Activated CD4-positive, alpha-beta memory T cell treated with anti-CD3 and anti-CD28 coated beads for 36 hours (primary cell): ENCODE data around the gene FOXJ2. TPM values are rescaled to one million over a fixed set of nuclear protein-coding genes. Genes with fewer than 3 reads are reported as not detected.
A peak's percentile ranks its signal among the peaks of the same experiment; 100 is the strongest.
"Not testable (repeated sequence)": the region's sequence is repeated elsewhere in the genome, so short reads cannot be mapped to it uniquely, and the experiment has no call there.

Experiments
- CTCF ChIA-PET: fragments of 350-600 bp; sonication (Branson Sonifier 250); formaldehyde crosslinking; loops from one replicate; lab custom pipeline; 2021; ENCODE audit warnings: antibody characterized with exemption, inconsistent platforms; lab: Charles Lee
- POLR2A ChIA-PET: fragments of 350-600 bp; sonication (Branson Sonifier 250); formaldehyde crosslinking; loops from one replicate; lab custom pipeline; 2021; ENCODE audit warnings: antibody characterized with exemption; lab: Charles Lee
- DNase-seq: peaks from one replicate; pipeline ENCODE4 v3.0.0-alpha.2; 2020
- H3K27ac Mint-ChIP-seq: one replicate; pipeline ENCODE4 v1.8.0; 2021; ENCODE audit warnings: mixed read lengths
- H3K27me3 Mint-ChIP-seq: one replicate; pipeline ENCODE4 v1.8.0; 2021; ENCODE audit warnings: mixed read lengths
- H3K36me3 Mint-ChIP-seq: one replicate; pipeline ENCODE4 v1.8.0; 2021; ENCODE audit warnings: mixed read lengths
- H3K4me1 Mint-ChIP-seq: one replicate; pipeline ENCODE4 v1.8.0; 2021; ENCODE audit warnings: low read depth, mixed read lengths
- H3K4me3 Mint-ChIP-seq: one replicate; pipeline ENCODE4 v1.8.0; 2021; ENCODE audit warnings: mild to moderate bottlenecking, mixed read lengths
- H3K9me3 Mint-ChIP-seq: one replicate; pipeline ENCODE4 v1.8.0; 2021; ENCODE audit warnings: mixed read lengths
- intact Hi-C: fragments of 100-400 bp; cut with micrococcal nuclease; formaldehyde crosslinking; loops from one replicate; pipeline ENCODE4 v1.15.1; 2023
- total RNA-seq, 2 experiments: library from RNA; stranded (reverse); gene quantifications; one replicate each; pipeline ENCODE4 v1.2.3, GENCODE V29; 2021

Gene FOXJ2
- total RNA-seq = 10 to 100 TPM; 16.7 to 17.1 TPM

DNA sequence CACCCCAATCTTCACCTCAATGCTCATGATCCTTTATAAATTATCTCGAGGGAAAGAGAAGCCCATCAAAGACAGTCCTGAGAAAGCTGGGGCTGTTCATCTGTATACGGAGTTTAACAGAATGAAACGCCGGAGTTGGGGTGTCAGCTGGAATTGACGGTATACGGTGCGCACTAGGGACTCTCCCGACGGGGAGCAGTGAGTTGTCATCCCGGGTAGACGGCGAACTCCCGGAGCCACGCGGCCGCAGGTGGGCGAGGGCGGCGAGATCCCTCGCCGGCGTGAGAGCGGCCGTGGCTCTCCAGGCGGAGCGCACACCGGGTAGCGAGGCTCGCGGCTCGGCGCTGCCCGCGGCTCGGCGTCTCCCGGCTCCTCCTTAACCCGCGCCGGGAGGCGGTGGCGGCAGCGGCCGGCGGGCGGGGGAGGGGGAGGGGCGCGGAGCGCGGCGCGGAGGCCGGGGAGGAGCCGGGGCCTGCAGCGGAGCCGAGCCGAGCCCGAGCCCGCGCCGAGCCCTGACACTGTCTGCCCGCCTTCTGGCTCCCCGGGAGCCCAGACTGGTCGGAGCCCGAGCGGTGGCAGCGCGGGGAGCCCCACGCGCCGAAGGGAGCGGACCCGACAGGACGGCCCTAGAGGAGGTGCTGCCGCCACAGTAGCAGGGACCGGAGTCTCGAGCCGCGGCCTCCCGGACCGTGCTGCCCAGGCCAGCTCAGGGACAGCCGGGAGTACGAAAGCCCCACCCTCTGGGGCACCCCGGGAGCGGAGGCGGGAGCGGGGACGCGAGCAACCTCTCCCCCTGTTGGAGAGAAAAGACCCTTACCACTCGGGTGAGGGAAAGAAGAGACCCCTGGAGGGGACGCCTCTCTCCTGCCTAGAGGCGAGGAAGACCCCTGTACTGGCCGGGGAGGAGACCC is at the start of gene FOXJ2:
TSS of gene FOXJ2 (plus strand) at position 475 of the 911 bp plus-strand sequence. CDS start 7,117 bp downstream, outside the sequence.
- H3K27ac Mint-ChIP-seq = peak within 1 kb of the TSS; percentile 88
- ChIA-PET POLR2A (interaction anchor here (1.0 to 1.6 kb wide), 4 partner anchors 49 to 99 kb away, joined by 3 to 5 read pairs (median 4); partner anchors contain the start of genes NECAP1 and SLC2A3), CTCF (interaction anchor here (0.5 to 2.6 kb wide), 7 partner anchors 12 to 99 kb away, joined by 3 to 13 read pairs (median 8); no protein-coding TSS in a partner anchor)
- intact Hi-C loops = no loop called here
- peak within 1 kb of the TSS; percentile 84 for H3K4me3 Mint-ChIP-seq
- no peaks in the 10 kb centered on the region for H3K9me3 Mint-ChIP-seq
- no peaks in the 10 kb centered on the region for H3K27me3 Mint-ChIP-seq
- peaks cover 2% of the 10 kb centered on the region for H3K36me3 Mint-ChIP-seq
- H3K4me1 Mint-ChIP-seq = peaks cover 51% of the 10 kb centered on the region
- DNase-seq = peak; percentile 83

DNA sequence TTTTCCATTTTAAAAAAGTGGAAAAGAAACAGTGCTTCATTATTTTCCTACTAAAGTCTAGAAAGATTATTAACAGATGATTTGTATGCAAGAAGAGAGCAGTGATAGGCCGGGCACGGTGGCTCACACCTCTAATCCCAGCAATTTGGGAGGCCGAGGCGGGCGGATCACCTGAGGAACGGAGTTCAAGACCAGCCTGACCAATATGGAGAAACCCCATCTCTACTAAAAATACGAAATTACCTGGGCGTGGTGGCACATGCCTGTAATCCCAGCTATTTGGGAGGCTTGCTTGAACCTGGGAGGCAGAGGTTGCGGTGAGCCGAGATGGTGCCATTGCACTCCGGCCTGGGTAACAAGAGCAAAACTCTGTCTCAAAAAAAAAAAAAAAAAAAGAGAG is 49.5 kb upstream of the FOXJ2 start:
- H3K4me1 Mint-ChIP-seq, intact Hi-C loops, DNase-seq, H3K36me3 Mint-ChIP-seq, CTCF ChIA-PET, H3K27ac Mint-ChIP-seq, H3K4me3 Mint-ChIP-seq, POLR2A ChIA-PET, H3K9me3 Mint-ChIP-seq, H3K27me3 Mint-ChIP-seq: not testable (repeated sequence)

DNA sequence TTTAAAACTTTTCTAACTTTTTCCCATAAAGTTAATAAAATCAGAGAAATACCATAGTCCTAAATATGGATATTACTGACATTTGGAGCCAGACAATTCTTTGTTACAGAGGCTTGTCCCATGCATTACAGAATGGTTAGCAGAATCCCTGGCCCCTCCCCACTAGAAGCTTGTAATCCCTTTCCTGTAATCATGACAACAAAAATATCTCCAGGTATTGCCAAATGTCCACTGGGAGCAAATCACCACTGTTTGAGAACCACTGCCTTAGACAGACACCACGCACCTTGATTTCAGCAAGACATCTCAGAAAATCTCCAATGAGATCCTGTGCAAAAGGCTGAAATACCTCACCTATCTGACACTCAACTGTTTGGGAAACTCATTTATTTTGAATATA is 49.1 kb upstream of the FOXJ2 start:
- H3K36me3 Mint-ChIP-seq, DNase-seq, H3K9me3 Mint-ChIP-seq, CTCF ChIA-PET, H3K27ac Mint-ChIP-seq, H3K4me1 Mint-ChIP-seq, H3K27me3 Mint-ChIP-seq, intact Hi-C loops, H3K4me3 Mint-ChIP-seq: not testable (repeated sequence)
- POLR2A ChIA-PET = interaction anchor here (0.7 kb wide), 1 partner anchor 13 kb away, joined by 3 read pairs; no protein-coding TSS in a partner anchor

DNA sequence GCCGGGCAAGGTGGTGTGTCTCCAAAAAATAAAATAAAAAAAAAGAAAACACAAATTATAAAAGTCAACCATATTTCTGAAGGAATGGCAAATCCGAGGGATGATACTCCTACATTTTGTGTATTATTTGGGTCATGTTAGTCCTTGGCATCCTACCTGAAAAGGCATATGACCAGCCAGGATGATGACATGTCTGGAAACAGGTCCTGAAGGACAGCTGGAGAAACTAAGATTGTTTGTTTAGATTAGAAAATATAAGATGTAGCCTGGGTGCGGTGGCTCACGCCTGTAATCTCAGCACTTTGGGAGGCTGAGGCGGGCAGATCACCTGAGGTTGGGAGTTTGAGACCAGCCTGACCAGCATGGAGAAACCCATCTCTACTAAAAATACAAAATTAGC is 47.6 kb upstream of the FOXJ2 start:
- H3K4me1 Mint-ChIP-seq = peaks cover 14% of the 10 kb centered on the region
- no peaks in the 10 kb centered on the region for H3K27me3 Mint-ChIP-seq
- no peak overlapping the region for H3K27ac Mint-ChIP-seq
- DNase-seq = no peak
- POLR2A ChIA-PET = interaction anchor here (6.5 kb wide), 1 partner anchor 14 kb away, joined by 49 read pairs; no protein-coding TSS in a partner anchor
- H3K36me3 Mint-ChIP-seq = no peaks in the 10 kb centered on the region
- no peak overlapping the region for H3K4me3 Mint-ChIP-seq
- H3K9me3 Mint-ChIP-seq = no peaks in the 10 kb centered on the region
- CTCF ChIA-PET = no interaction called here
- intact Hi-C loops = no loop called here

DNA sequence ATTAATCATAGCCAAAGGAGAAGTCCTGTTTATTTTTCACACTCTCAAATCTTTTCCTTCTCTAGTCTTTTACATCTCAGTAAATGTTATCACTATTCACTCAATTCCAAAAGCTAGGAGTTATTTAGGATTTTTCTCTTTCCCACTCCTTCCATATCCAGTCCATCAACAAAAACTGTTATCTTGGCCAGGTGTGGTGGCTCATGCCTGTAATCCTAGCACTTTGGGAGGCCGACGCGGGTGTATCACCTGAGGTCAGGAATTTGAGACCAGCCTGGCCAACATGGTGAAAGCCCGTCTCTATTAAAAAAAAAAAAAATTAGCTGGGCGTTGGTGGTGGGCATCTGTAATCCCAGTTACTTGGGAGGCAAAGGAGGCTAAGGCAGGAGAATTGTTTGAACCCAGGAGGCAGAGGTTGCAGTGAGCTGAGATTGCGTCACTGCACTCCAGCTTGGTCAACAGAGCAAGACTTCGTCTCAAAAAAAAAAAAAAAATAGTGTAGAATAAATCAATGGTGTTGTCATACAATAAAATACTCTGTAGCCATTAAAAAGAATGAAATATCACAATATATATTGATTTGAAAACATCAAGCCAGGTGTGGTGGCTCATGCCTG is 46.6 kb upstream of the FOXJ2 start:
- POLR2A ChIA-PET = interaction anchor here (0.6 to 6.5 kb wide), 3 partner anchors 15 to 61 kb away, joined by 3 to 49 read pairs (median 3); no protein-coding TSS in a partner anchor
- intact Hi-C loops = no loop called here
- no peaks in the 10 kb centered on the region for H3K9me3 Mint-ChIP-seq
- no peaks in the 10 kb centered on the region for H3K27me3 Mint-ChIP-seq
- peaks cover 23% of the 10 kb centered on the region for H3K4me1 Mint-ChIP-seq
- no peak overlapping the region for H3K4me3 Mint-ChIP-seq
- DNase-seq = no peak
- H3K27ac Mint-ChIP-seq = no peak overlapping the region
- CTCF ChIA-PET = interaction anchor here (0.8 kb wide), 1 partner anchor 9 kb away, joined by 3 read pairs; no protein-coding TSS in a partner anchor
- H3K36me3 Mint-ChIP-seq = no peaks in the 10 kb centered on the region

DNA sequence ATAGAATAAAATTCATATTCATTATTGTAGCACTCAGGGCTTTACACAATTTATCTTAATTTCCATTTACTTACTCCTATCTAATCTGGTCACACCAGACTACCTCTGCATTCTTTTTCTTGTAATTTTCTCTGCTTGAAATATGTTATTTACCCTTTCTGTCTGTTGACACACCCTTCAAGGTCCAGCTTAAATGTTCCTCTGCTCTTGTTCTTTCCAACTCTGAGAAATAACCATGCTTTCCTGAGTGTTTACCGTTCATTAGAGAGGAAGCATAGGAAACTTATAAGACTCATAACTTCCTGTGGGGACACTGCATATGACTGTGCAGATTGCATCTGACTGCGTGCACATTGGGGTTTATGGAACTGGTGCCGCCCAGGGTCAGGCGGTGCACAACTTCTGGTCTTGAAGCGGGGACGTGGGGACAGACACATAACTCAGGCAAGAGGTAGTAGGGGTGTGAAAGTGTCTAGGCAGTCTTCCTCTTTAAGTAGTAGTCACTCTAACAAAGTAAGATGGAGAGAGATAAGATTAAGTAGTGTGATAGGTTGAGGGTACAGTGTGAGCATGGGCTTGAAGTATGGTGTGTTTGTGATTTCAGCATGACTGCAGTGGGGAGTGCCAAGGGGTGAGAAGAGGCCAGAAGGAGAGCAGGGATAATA is 42.6 kb upstream of the FOXJ2 start:
- peak; percentile 90 for DNase-seq
- Mint-ChIP-seq H3K4me3 (peak overlapping the region; percentile 44), H3K4me1 (peaks cover 40% of the 10 kb centered on the region), H3K27ac (peak overlapping the region; percentile 87), H3K27me3 (no peaks in the 10 kb centered on the region), H3K9me3 (no peaks in the 10 kb centered on the region), H3K36me3 (no peaks in the 10 kb centered on the region)
- intact Hi-C loops = loop anchor here (1.0 kb wide), 4 partner anchors 19 to 54 kb away; partner anchors contain the start of gene SLC2A3
- POLR2A ChIA-PET = interaction anchor here (1.0 to 6.5 kb wide), 6 partner anchors 19 to 127 kb away, joined by 3 to 65 read pairs (median 4); partner anchors contain the start of gene SLC2A3
- CTCF ChIA-PET = interaction anchor here (1.0 to 3.2 kb wide), 4 partner anchors 19 to 130 kb away, joined by 3 to 42 read pairs (median 6); partner anchors contain the start of gene SLC2A3

DNA sequence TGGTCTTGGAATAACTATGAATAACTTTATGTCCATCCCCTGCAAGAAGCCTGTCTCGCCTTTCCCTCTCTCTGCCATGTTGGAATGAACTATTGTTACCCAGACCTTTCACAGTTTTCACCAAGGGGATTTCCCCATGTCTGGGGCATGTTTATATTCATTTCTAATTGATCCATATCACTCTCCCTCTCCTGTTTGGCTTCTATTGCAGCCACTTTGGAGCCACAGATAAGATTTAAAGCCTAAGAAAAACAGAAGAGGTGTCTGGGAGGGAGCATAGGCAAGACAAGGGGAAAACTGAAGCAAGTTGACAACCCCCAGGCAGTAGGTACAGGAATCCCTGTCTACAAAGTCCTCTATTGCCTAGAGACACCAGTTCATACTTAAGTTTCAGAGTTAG is 41.0 kb upstream of the FOXJ2 start:
- H3K4me1 Mint-ChIP-seq = peaks cover 43% of the 10 kb centered on the region
- ChIA-PET CTCF (interaction anchor here (0.6 to 3.2 kb wide), 4 partner anchors 57 to 132 kb away, joined by 3 to 42 read pairs (median 4); partner anchors contain the start of gene SLC2A3), POLR2A (interaction anchor here (1.4 to 6.5 kb wide), 3 partner anchors 21 to 58 kb away, joined by 5 to 65 read pairs (median 49); partner anchors contain the start of gene SLC2A3)
- H3K36me3 Mint-ChIP-seq = no peaks in the 10 kb centered on the region
- DNase-seq = no peak
- H3K27ac Mint-ChIP-seq = peak overlapping the region; percentile 87
- H3K9me3 Mint-ChIP-seq = no peaks in the 10 kb centered on the region
- H3K27me3 Mint-ChIP-seq = no peaks in the 10 kb centered on the region
- peak overlapping the region; percentile 44 for H3K4me3 Mint-ChIP-seq
- intact Hi-C loops = no loop called here

DNA sequence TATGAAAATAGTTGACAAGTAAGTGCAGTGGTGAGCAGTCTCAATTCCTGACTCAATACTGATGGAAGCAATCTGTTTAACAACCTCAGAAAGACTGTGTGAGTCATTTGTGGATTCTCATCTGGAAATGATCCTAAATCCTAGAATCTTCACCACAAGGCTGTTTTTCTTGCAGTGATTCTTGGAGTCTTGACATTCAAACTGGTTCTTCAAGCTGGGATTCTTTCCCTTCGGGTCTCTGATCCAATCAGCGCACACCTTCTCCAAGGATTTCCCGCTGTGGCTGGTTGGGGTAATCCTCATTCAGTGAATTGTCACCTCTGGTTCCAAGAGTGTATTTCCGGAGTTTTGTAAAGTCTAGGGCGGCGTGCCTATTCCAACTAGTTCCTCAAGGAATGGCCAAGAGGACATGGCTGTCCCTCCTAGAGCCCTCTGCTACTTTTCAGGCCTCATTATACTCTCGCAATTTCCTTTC is 37.7 kb upstream of the FOXJ2 start:
- H3K9me3 Mint-ChIP-seq = peaks cover 10% of the 10 kb centered on the region
- ChIA-PET POLR2A (interaction anchor here (0.9 to 2.9 kb wide), 5 partner anchors 24 to 63 kb away, joined by 3 to 24 read pairs (median 5); partner anchors contain the start of gene SLC2A3), CTCF (interaction anchor here (0.5 to 5.2 kb wide), 12 partner anchors 9 to 164 kb away, joined by 3 to 135 read pairs (median 8); partner anchors contain the start of gene SLC2A3)
- H3K27ac Mint-ChIP-seq = no peak overlapping the region
- H3K27me3 Mint-ChIP-seq = no peaks in the 10 kb centered on the region
- peaks cover 3% of the 10 kb centered on the region for H3K36me3 Mint-ChIP-seq
- DNase-seq = no peak
- H3K4me3 Mint-ChIP-seq = no peak overlapping the region
- peaks cover 30% of the 10 kb centered on the region for H3K4me1 Mint-ChIP-seq
- intact Hi-C loops = loop anchor here (1.0 kb wide), 2 partner anchors 61 to 134 kb away; no protein-coding TSS in a partner anchor

DNA sequence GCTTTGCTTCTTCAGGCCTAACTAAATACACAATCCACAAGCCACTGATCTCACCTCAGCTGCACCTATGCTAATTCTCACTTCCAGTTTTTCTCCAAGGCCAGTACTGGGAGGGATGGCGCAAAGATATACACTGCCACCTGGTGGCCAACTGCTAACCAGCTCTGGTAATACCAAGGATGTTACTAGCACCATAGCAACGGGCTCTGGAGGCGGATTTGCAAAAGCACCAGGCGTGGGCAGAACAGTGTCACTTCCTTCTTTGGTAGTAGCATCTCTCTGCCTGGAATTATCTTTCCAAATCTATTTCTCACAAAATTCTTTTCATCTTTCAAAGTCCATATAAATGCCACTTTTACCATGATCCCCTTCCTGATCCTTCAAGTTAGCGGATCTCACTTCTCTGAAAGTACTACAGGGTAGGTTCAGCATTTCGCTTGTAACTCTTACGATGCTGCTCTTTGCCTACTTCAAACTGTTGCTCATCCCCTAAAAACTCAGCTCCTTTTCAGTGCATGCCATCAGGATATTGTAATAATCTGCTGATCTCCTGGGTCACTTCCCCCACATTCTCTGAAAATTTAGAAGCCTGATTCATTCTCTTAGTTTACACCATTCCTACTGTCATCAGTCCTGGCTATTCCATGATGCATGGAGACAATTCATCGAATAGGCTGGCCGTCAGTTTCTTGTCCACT is 37.1 kb upstream of the FOXJ2 start:
- peaks cover 10% of the 10 kb centered on the region for H3K9me3 Mint-ChIP-seq
- H3K27ac Mint-ChIP-seq = no peak overlapping the region
- DNase-seq = peak; percentile 93
- ChIA-PET CTCF (interaction anchor here (1.1 to 5.2 kb wide), 10 partner anchors 9 to 165 kb away, joined by 3 to 135 read pairs (median 12); partner anchors contain the start of gene SLC2A3), POLR2A (interaction anchor here (0.9 to 2.9 kb wide), 4 partner anchors 36 to 64 kb away, joined by 3 to 24 read pairs (median 4); partner anchors contain the start of gene SLC2A3)
- intact Hi-C loops = loop anchor here (1.0 kb wide), 2 partner anchors 62 to 135 kb away; no protein-coding TSS in a partner anchor
- H3K4me3 Mint-ChIP-seq = no peak overlapping the region
- H3K4me1 Mint-ChIP-seq = peaks cover 24% of the 10 kb centered on the region
- peaks cover 3% of the 10 kb centered on the region for H3K36me3 Mint-ChIP-seq
- no peaks in the 10 kb centered on the region for H3K27me3 Mint-ChIP-seq

DNA sequence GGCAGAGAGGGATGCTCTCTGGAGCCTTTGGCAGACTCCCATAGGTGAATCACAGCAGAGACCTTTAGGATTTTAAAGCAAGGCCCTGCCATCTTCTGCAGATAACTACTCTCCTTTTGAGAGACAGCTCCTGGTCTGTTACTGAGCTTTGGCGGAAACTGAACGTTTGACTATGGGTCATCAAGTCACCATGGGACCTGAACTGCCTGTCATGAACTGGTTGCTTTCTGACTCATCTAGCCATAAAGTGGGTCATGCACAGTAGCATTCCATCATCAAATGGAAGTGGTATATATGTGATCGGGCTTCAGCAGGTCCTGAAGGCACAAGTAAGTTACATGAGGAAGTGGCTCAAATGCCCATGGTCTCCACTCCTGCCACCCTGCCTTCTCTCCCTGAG is 31.7 kb upstream of the FOXJ2 start:
- Mint-ChIP-seq H3K4me1 (peaks cover 10% of the 10 kb centered on the region), H3K27ac (peak overlapping the region; percentile 1)
- H3K9me3 Mint-ChIP-seq, POLR2A ChIA-PET, H3K27me3 Mint-ChIP-seq, H3K4me3 Mint-ChIP-seq, CTCF ChIA-PET, H3K36me3 Mint-ChIP-seq: not testable (repeated sequence)
- intact Hi-C loops = loop anchor here (2.0 kb wide), 1 partner anchor 26 kb away; no protein-coding TSS in a partner anchor
- DNase-seq = peak; percentile 46
